Right lobe of liver (tissue), 6 donors: ENCODE data around the gene DHCR24. TPM values are rescaled to one million over a fixed set of nuclear protein-coding genes. Genes with fewer than 3 reads are reported as not detected.

ENCODE experiments used
- ATAC-seq, 4 donors: fragments of 200-7000 bp; cut with Tn5 transposase; one replicate each; pipeline ENCODE4 v1.9.1; 2020; ENCODE audit warnings: mild to moderate bottlenecking in 4 of 4, moderate library complexity in 4 of 4
- DNase-seq, 3 donors: peaks; one replicate each; pipeline ENCODE4 v3.0.0-alpha.2; 2020
- H3K27ac ChIP-seq, 3 donors: fragments of 200-600 bp; one replicate each; pipeline ENCODE4 v1.8.0; 2022
- H3K27me3 ChIP-seq, 2 donors: fragments of 200-600 bp; one replicate each; pipeline ENCODE4 v1.8.0; 2022
- H3K36me3 ChIP-seq, 4 donors: fragments of 200-600 bp; sonication (generic) in 1 of 4; one replicate each; pipeline versions ENCODE4 v1.5.1 to v1.8.0; 2017 to 2022; ENCODE audit warnings: control low read depth in 1 of 4
- H3K4me1 ChIP-seq, 4 donors: fragments of 200-600 bp; sonication (generic) in 1 of 4; one replicate each; pipeline versions ENCODE4 v1.5.1 to v1.8.0; 2017 to 2022; ENCODE audit warnings: control low read depth in 1 of 4
- H3K4me3 ChIP-seq, 3 donors: fragments of 200-600 bp; one replicate each; pipeline ENCODE4 v1.8.0; 2022
- H3K9me3 ChIP-seq, 4 donors: fragments of 200-600 bp; sonication (generic) in 1 of 4; one replicate each; pipeline versions ENCODE4 v1.5.1 to v1.8.0; 2017 to 2022; ENCODE audit warnings: control low read depth in 1 of 4
- POLR2A ChIP-seq: fragments of 450-650 bp; IDR thresholded peaks from one replicate; pipeline ENCODE4 v1.6.1; 2017; ENCODE audit warnings: antibody characterized with exemption, mild to moderate bottlenecking
- WGBS: methylation state at CpG from one replicate; pipeline ENCODE4 v1.1.6; 2018; ENCODE audit warnings: low coverage, low lambda C conversion rate; ENCODE audit not compliant: insufficient coverage; ENCODE audit errors: missing lambda C conversion rate; 5-methylcytosine and 5-hydroxymethylcytosine counted together
- intact Hi-C, 2 donors: fragments of 100-400 bp; cut with DNase I; formaldehyde crosslinking; loops; one replicate each; pipeline versions ENCODE4 v1.11.2 to v1.14.1; 2022
- total RNA-seq, 6 experiments: library from RNA; depleted of rRNA in 2 of 6; stranded (reverse); fragments of >200 nt in 2 of 6; fragmentation: NEBNext Ultra II Directional in 3 of 6; extraction: Animal tissue kit (Norgen Biotek cat#: 25700) in 3 of 6; gene quantifications; one replicate each; pipeline versions ENCODE4 v1.1.0 to v1.2.4, GENCODE V29; 2016 to 2023
- TF ChIP-seq, protein P1 (sequence below), 4 donors: fragments of 200-600 bp in 3 of 4; fragments of 450-650 bp in 1 of 4; IDR thresholded peaks; one replicate each; pipeline versions ENCODE4 v1.5.1 to v1.8.0; 2016 to 2022; ENCODE audit warnings: antibody characterized with exemption in 4 of 4, mild to moderate bottlenecking in 2 of 4
- donor health status: DM: no; HTN: yes; CAD: no.
- donor health status: DM: no; HTN: no; CAD: no.
- donor health status: DM: no; HTN: no; CAD: no.
- donor health status: DM: no; HTN: yes; CAD: no.
- donor health status: DM: no; HTN: yes; CAD: no.

DHCR24 gene
- total RNA-seq, 6 experiments from 2014 or later = 319 to 1,976 (median 596) TPM

DNA sequence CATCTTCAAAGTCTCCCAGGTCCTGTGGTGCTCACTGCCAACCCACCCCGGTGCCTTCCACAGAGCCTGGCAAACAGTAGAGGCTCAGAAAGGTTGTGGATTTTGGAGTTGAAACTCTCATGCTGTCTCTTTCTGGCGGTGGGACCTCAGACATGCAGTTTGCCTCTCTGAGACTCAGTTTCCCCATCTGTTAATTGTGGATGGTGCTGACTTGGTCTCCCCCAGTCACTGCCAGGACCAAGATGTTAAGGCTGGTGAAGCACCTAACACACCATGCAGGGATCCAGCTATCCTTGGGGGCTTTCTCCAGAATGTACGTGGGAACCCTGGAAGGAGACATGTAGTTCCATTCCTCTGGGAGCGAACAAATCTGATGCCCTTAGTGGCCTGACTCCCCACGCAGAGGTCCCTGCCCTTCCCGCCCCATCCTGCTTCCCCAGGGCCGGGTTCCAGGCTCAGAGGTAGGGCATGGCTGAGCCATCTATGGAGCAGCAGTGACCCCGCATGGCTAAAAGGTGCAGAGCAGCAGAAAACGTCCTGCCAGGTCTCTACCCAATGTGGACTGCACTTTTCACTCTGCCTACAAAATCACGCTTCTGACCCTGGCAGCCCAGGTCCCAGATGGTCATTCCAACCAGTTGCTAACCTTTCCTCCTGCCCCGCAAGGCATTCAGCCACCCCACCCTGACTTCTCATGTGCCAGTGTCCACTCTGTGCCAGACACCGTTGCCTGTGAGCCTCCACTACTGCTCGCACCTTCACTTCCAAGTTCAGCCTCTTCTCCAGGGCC lies 76.6 kb downstream of the DHCR24 start:
- peak; percentile 77 to 85 (median 82) for DNase-seq
- TF ChIP-seq POLR2A = no peak
- TF ChIP-seq, protein P1, sequence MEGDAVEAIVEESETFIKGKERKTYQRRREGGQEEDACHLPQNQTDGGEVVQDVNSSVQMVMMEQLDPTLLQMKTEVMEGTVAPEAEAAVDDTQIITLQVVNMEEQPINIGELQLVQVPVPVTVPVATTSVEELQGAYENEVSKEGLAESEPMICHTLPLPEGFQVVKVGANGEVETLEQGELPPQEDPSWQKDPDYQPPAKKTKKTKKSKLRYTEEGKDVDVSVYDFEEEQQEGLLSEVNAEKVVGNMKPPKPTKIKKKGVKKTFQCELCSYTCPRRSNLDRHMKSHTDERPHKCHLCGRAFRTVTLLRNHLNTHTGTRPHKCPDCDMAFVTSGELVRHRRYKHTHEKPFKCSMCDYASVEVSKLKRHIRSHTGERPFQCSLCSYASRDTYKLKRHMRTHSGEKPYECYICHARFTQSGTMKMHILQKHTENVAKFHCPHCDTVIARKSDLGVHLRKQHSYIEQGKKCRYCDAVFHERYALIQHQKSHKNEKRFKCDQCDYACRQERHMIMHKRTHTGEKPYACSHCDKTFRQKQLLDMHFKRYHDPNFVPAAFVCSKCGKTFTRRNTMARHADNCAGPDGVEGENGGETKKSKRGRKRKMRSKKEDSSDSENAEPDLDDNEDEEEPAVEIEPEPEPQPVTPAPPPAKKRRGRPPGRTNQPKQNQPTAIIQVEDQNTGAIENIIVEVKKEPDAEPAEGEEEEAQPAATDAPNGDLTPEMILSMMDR (IDR thresholded peaks at IDR 0.05) = peak; percentile 86 to 94 (median 88)
- no peak overlapping the region for H3K4me3 ChIP-seq
- ATAC-seq = peak; percentile 93 to 95 (median 94)
- no peaks in the 10 kb centered on the region for H3K27me3 ChIP-seq
- WGBS = 21% methylated on average over 7 of the region's 13 CpGs
- H3K9me3 ChIP-seq = no peaks in the 10 kb centered on the region
- H3K36me3 ChIP-seq = no peaks in the 10 kb centered on the region
- intact Hi-C loops = loop anchor here (10.0 kb wide), 1 partner anchor 136 kb away; no protein-coding TSS in a partner anchor
- H3K4me1 ChIP-seq = peaks cover 0 to 24% (median 6%) of the 10 kb centered on the region in 4 donors
- H3K27ac ChIP-seq = no peak overlapping the region

DNA sequence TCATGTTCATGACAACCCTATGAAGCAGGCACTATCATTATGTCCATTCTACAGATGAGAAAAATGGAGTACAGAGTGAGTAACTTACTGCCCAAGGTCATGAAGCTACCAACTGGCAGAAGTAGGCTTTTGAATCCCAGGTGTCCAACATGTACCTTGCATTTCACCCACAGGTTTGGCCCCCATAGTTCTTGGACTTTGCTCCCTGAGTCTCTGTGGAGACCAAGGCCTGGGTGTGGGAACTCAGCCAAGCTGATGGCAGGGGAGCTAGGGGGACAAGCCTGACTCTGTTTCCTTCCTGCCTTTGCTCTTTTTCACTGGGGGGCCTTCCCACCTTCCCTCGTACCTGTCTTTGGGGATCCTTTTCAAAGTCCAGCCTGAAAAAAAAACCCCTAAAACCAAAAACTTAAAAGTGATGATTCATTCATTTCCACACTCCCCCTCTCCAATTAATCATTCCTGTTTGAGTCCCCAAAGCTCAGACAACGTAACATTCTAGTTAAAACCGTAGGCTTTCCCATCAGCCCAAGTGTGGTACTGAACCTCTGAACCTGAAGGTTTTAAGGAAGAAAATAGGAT lies 77.4 kb downstream of the DHCR24 start:
- TF ChIP-seq POLR2A = no peak
- TF ChIP-seq, protein P1 (IDR thresholded peaks at IDR 0.05) = no peak
- ATAC-seq = no peak

DNA sequence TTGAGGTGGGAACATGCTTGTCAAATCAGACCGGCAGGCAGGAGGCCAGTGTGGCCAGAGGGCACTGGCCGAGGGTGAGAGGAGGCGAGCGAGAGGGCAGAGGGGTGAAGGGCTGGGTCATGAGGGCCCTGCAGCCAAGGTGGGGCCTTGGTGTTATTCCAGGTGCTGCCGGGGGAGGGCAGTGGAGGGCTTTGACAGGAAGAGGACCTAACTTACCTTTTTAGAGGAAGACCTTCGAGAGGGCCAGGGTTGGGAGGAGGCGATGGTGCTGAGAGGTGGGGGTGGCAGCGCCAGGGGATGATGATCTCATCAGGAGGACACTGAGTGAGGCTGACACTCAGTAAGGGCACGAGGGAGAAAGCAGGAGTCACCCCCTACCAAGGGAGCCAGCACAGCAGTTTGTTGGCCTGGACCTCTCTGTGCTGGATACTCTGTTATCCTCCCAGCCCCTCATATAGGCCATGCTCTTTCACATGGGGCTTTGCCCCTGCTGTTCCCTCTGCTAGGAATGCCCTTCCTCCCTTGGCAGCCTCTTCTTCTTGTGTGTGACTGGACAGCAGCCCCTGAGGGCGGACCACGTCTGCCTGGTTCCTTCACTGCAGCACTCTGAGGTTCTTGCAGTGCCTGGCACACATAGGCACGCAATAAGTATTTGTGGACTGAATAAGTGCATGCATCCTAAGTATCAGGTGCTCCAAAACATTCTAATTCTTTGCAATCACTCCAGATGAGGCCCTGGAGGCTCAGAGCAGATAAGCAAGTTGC lies 78.4 kb downstream of the DHCR24 start:
- Histone ChIP-seq H3K4me3 (no peak overlapping the region), H3K27ac (no peak overlapping the region), H3K4me1 (peaks cover 0 to 41% (median 14%) of the 10 kb centered on the region in 4 donors), H3K9me3 (no peaks in the 10 kb centered on the region), H3K27me3 (no peaks in the 10 kb centered on the region), H3K36me3 (no peaks in the 10 kb centered on the region)
- intact Hi-C loops = loop anchor here in 1 of 2 donors (10.0 kb wide), 1 partner anchor 314 kb away; no protein-coding TSS in a partner anchor
- 59% methylated on average over 6 of the region's 12 CpGs for WGBS
- ATAC-seq (peak in 2 of 4 donors; percentile 10 to 41), DNase-seq (peak; percentile 50 to 76 (median 72))
- TF ChIP-seq POLR2A = no peak
- TF ChIP-seq, protein P1 (IDR thresholded peaks at IDR 0.05) = peak in 2 of 4 donors; percentile 14 to 27

More for the DNA sequence above, 77.4 kb downstream of the DHCR24 start:
- Histone ChIP-seq H3K4me3 (no peak overlapping the region), H3K4me1 (peaks cover 0 to 32% (median 9%) of the 10 kb centered on the region in 4 donors), H3K36me3 (no peaks in the 10 kb centered on the region), H3K27ac (no peak overlapping the region), H3K27me3 (no peaks in the 10 kb centered on the region), H3K9me3 (no peaks in the 10 kb centered on the region)
- WGBS = 37% methylated on average over 3 of the region's 3 CpGs
- DNase-seq = no peak
- intact Hi-C loops = loop anchor here (10.0 kb wide), 2 partner anchors 135 to 315 kb away; no protein-coding TSS in a partner anchor

DNA sequence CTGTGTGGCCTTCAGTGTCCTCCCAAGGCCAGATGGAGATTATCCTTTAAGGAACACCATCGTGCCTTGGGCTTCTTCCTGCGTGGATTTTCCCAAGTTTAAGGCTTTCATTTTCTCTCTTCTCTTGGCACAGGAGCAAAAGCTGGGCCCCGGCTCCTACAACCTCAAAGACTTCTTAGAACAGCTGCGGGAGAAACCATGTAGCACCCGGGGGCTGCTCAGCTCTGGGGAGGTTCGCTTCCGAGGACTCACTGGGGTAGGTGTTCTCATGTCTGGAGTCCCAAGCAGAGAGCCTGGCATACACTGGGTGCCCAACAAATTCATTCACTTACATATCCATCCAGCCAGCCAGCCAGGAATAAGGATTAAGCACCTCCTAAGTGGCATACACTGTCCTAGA lies 79.2 kb downstream of the DHCR24 start:
- no peaks in the 10 kb centered on the region for H3K9me3 ChIP-seq
- H3K4me3 ChIP-seq = no peak overlapping the region
- intact Hi-C loops = loop anchor here in 1 of 2 donors (10.0 kb wide), 1 partner anchor 313 kb away; no protein-coding TSS in a partner anchor
- WGBS = 70% methylated on average over 4 of the region's 7 CpGs
- DNase-seq (no peak), ATAC-seq (no peak)
- H3K4me1 ChIP-seq = peaks cover 0 to 46% (median 16%) of the 10 kb centered on the region in 4 donors
- H3K27ac ChIP-seq = no peak overlapping the region
- TF ChIP-seq, protein P1 (IDR thresholded peaks at IDR 0.05) = no peak
- no peaks in the 10 kb centered on the region for H3K27me3 ChIP-seq
- H3K36me3 ChIP-seq = no peaks in the 10 kb centered on the region
